KMS-11 (cell line): Measurements from ENCODE around the gene GYS2.
"Not testable (repeated sequence)": the region's sequence is repeated elsewhere in the genome, so short reads cannot be mapped to it uniquely, and the experiment has no call there.

Source experiments
- H2AFZ ChIP-seq: fragments of 200-600 bp; sonication (generic); 2 replicates; pipeline ENCODE4 v1.6.1; 2016; ENCODE audit warnings: antibody characterized with exemption, mixed run types, low read depth
- H3K27ac ChIP-seq: fragments of 200-600 bp; sonication (generic); 2 replicates; pipeline ENCODE4 v1.6.1; 2016; ENCODE audit warnings: mild to moderate bottlenecking, mixed run types
- H3K27me3 ChIP-seq: fragments of 200-600 bp; sonication (generic); 2 replicates; pipeline ENCODE4 v1.6.1; 2017; ENCODE audit warnings: mild to moderate bottlenecking, low read depth, mixed run types, moderate library complexity; ENCODE audit not compliant: insufficient read depth
- H3K36me3 ChIP-seq: fragments of 200-600 bp; sonication (generic); 2 replicates; pipeline ENCODE4 v1.6.1; 2017; ENCODE audit warnings: mild to moderate bottlenecking, mixed run types; ENCODE audit not compliant: insufficient read depth
- H3K4me1 ChIP-seq: fragments of 200-600 bp; sonication (generic); 2 replicates; pipeline ENCODE4 v1.6.1; 2016; ENCODE audit warnings: mild to moderate bottlenecking, low read depth, mixed run types; ENCODE audit not compliant: poor library complexity, severe bottlenecking
- H3K4me2 ChIP-seq: fragments of 200-600 bp; sonication (generic); 2 replicates; pipeline ENCODE4 v1.7.0; 2016; ENCODE audit warnings: mild to moderate bottlenecking, mixed run types
- H3K4me3 ChIP-seq: fragments of 200-600 bp; sonication (generic); IDR thresholded peaks from 2 replicates; pipeline ENCODE4 v1.6.1; 2017; ENCODE audit warnings: low read depth, low read length, mixed read lengths; ENCODE audit not compliant: insufficient read depth
- H3K79me2 ChIP-seq: fragments of 200-600 bp; sonication (generic); 2 replicates; pipeline ENCODE4 v1.6.1; 2016; ENCODE audit warnings: low read depth, mixed run types; ENCODE audit not compliant: insufficient read depth
- H3K9ac ChIP-seq: fragments of 200-600 bp; sonication (generic); 2 replicates; pipeline ENCODE4 v1.6.1; 2016; ENCODE audit warnings: mild to moderate bottlenecking, mixed run types
- H4K20me1 ChIP-seq: fragments of 200-600 bp; sonication (generic); 2 replicates; pipeline ENCODE4 v1.6.1; 2016; ENCODE audit warnings: mild to moderate bottlenecking, mixed run types; ENCODE audit not compliant: insufficient read depth
- CTCF ChIP-seq: fragments of 200-600 bp; sonication (generic); conservative IDR thresholded peaks from 2 replicates; pipeline ENCODE4 v1.6.1; 2017; ENCODE audit warnings: low read depth, mild to moderate bottlenecking, antibody characterized with exemption, low read length, moderate library complexity, mixed read lengths

GYS2 gene

GRCh38 chr12:21648378-21648777, 43.7 kb upstream of the GYS2 start:
- Histone ChIP-seq H3K4me1 (peaks cover 30% of the 10 kb centered on the region), H3K79me2 (peaks cover 62% of the 10 kb centered on the region), H3K4me3 (no peak overlapping the region), H3K27ac (no peak overlapping the region), H3K36me3 (peaks cover 24% of the 10 kb centered on the region; the same call in 1 of the 2 replicates), H2AFZ (no peak overlapping the region), H3K27me3 (no peaks in the 10 kb centered on the region), H4K20me1 (0 out of 2 replicates have a peak, but pooled peaks cover 6% of the 10 kb centered on the region), H3K4me2 (no peak overlapping the region), H3K9ac (no peak overlapping the region)
- TF ChIP-seq CTCF: no peak

GRCh38 chr12:21647179-21647578, 42.5 kb upstream of the GYS2 start:
- H3K4me3 ChIP-seq: no peak overlapping the region
- no peak overlapping the region for H3K4me2 ChIP-seq
- no peak for TF ChIP-seq CTCF
- peaks cover 19% of the 10 kb centered on the region; the same call in 1 of the 2 replicates for H3K36me3 ChIP-seq
- no peak overlapping the region for H2AFZ ChIP-seq
- H3K4me1 ChIP-seq: peaks cover 40% of the 10 kb centered on the region
- peaks cover 57% of the 10 kb centered on the region for H3K79me2 ChIP-seq
- H4K20me1 ChIP-seq: 0 out of 2 replicates have a peak, but pooled peaks cover 6% of the 10 kb centered on the region
- H3K9ac ChIP-seq: no peak overlapping the region
- H3K27me3 ChIP-seq: no peaks in the 10 kb centered on the region
- no peak overlapping the region for H3K27ac ChIP-seq

- H3K27ac ChIP-seq, H3K4me2 ChIP-seq, H3K9ac ChIP-seq, H3K27me3 ChIP-seq, H4K20me1 ChIP-seq, H2AFZ ChIP-seq, H3K4me3 ChIP-seq: not testable (repeated sequence)
- peaks cover 19% of the 10 kb centered on the region; the same call in 1 of the 2 replicates for H3K36me3 ChIP-seq
- H3K79me2 ChIP-seq: peaks cover 42% of the 10 kb centered on the region
- peaks cover 40% of the 10 kb centered on the region for H3K4me1 ChIP-seq
Measured at GRCh38 chr12:21645041-21645500, 40.4 kb upstream of the GYS2 start.

- H3K4me2 ChIP-seq: no peak overlapping the region
- no peak overlapping the region for H3K9ac ChIP-seq
- H4K20me1 ChIP-seq: peaks cover 7% of the 10 kb centered on the region; the same call in 1 of the 2 replicates
- no peaks in the 10 kb centered on the region for H3K27me3 ChIP-seq
- H3K36me3 ChIP-seq: peaks cover 19% of the 10 kb centered on the region; the same call in 1 of the 2 replicates
- H3K4me3 ChIP-seq: no peak overlapping the region
- H3K4me1 ChIP-seq: peaks cover 40% of the 10 kb centered on the region
- no peak for TF ChIP-seq CTCF
- no peak overlapping the region for H2AFZ ChIP-seq
- H3K27ac ChIP-seq: no peak overlapping the region
- H3K79me2 ChIP-seq: peaks cover 42% of the 10 kb centered on the region
Measured at GRCh38 chr12:21644516-21644915, 39.9 kb upstream of the GYS2 start.

GRCh38 chr12:21643758-21644157, 39.1 kb upstream of the GYS2 start:
- H4K20me1 ChIP-seq: peaks cover 7% of the 10 kb centered on the region; the same call in 1 of the 2 replicates
- H3K4me2 ChIP-seq: no peak overlapping the region
- no peak overlapping the region for H3K27ac ChIP-seq
- no peak overlapping the region for H2AFZ ChIP-seq
- no peak for TF ChIP-seq CTCF
- H3K4me1 ChIP-seq: peaks cover 40% of the 10 kb centered on the region
- no peak overlapping the region for H3K9ac ChIP-seq
- H3K27me3 ChIP-seq: no peaks in the 10 kb centered on the region
- peaks cover 37% of the 10 kb centered on the region for H3K79me2 ChIP-seq
- peaks cover 19% of the 10 kb centered on the region; the same call in 1 of the 2 replicates for H3K36me3 ChIP-seq
- no peak overlapping the region for H3K4me3 ChIP-seq
